Karpas-422 (cell line): ENCODE data around the gene CD48. TPM values are rescaled to one million over a fixed set of nuclear protein-coding genes. Genes with fewer than 3 reads are reported as not detected.
A peak's percentile ranks its signal among the peaks of the same experiment; 100 is the strongest.

Experiments used
- DNase-seq: peaks from one replicate; pipeline ENCODE4 v3.0.0-alpha.2; 2015
- H2AFZ ChIP-seq: fragments of 200-600 bp; sonication (generic); 2 replicates; pipeline ENCODE4 v1.6.1; 2014; ENCODE audit warnings: antibody characterized with exemption, low read length, mixed read lengths
- H3K27ac ChIP-seq: fragments of 200-600 bp; sonication (generic); 2 replicates; pipeline ENCODE4 v1.5.1; 2014; ENCODE audit warnings: mild to moderate bottlenecking, low read length, moderate library complexity
- H3K27me3 ChIP-seq: fragments of 200-600 bp; sonication (generic); 2 replicates; pipeline ENCODE4 v1.6.1; 2014; ENCODE audit warnings: low read length, mixed read lengths
- H3K36me3 ChIP-seq: fragments of 200-600 bp; sonication (generic); 2 replicates; pipeline ENCODE4 v1.6.1; 2014; ENCODE audit warnings: low read length, mixed read lengths; ENCODE audit not compliant: insufficient read depth
- H3K4me1 ChIP-seq: fragments of 200-600 bp; sonication (generic); 2 replicates; pipeline ENCODE4 v1.6.1; 2014; ENCODE audit warnings: mild to moderate bottlenecking, low read length, mixed read lengths
- H3K4me2 ChIP-seq: fragments of 200-600 bp; sonication (generic); 2 replicates; pipeline ENCODE4 v1.6.1; 2014; ENCODE audit warnings: low read length, low read depth, mild to moderate bottlenecking; ENCODE audit not compliant: poor library complexity, severe bottlenecking
- H3K4me3 ChIP-seq: fragments of 200-600 bp; sonication (generic); 2 replicates; pipeline ENCODE4 v1.5.1; 2014; ENCODE audit warnings: mild to moderate bottlenecking, antibody characterized with exemption, low read length, mixed read lengths
- H3K79me2 ChIP-seq: fragments of 200-600 bp; sonication (generic); 2 replicates; pipeline ENCODE4 v1.6.1; 2014; ENCODE audit warnings: mild to moderate bottlenecking, low read length, mixed read lengths
- H3K9ac ChIP-seq: fragments of 200-600 bp; sonication (generic); 2 replicates; pipeline ENCODE4 v1.6.0; 2014; ENCODE audit warnings: low read length
- H3K9me2 ChIP-seq: fragments of 200-600 bp; sonication (generic), shearing (Covaris generic); replicated peaks from 2 replicates; pipeline ENCODE4 v1.6.0; 2014; ENCODE audit warnings: mild to moderate bottlenecking, low read length, moderate library complexity; ENCODE audit not compliant: insufficient read depth
- H3K9me3 ChIP-seq: fragments of 300-700, 200-600 bp; sonication (generic); 2 replicates; pipeline ENCODE4 v1.6.1; 2014; ENCODE audit warnings: low read length, mixed read lengths
- H4K20me1 ChIP-seq: fragments of 200-600 bp; sonication (generic); 2 replicates; pipeline ENCODE4 v1.6.1; 2014; ENCODE audit warnings: mild to moderate bottlenecking, antibody characterized with exemption, low read length, low read depth; ENCODE audit not compliant: insufficient read depth
- total RNA-seq: library from RNA; depleted of rRNA; stranded (reverse); fragments of >200 nt; shearing (Covaris generic); gene quantifications from 2 replicates; pipeline ENCODE4 v1.2.3, GENCODE V29; 2014; ENCODE audit warnings: low replicate concordance

Gene CD48
- total RNA-seq, 1 experiment from 2014 or later, result 56.3 TPM

DNA sequence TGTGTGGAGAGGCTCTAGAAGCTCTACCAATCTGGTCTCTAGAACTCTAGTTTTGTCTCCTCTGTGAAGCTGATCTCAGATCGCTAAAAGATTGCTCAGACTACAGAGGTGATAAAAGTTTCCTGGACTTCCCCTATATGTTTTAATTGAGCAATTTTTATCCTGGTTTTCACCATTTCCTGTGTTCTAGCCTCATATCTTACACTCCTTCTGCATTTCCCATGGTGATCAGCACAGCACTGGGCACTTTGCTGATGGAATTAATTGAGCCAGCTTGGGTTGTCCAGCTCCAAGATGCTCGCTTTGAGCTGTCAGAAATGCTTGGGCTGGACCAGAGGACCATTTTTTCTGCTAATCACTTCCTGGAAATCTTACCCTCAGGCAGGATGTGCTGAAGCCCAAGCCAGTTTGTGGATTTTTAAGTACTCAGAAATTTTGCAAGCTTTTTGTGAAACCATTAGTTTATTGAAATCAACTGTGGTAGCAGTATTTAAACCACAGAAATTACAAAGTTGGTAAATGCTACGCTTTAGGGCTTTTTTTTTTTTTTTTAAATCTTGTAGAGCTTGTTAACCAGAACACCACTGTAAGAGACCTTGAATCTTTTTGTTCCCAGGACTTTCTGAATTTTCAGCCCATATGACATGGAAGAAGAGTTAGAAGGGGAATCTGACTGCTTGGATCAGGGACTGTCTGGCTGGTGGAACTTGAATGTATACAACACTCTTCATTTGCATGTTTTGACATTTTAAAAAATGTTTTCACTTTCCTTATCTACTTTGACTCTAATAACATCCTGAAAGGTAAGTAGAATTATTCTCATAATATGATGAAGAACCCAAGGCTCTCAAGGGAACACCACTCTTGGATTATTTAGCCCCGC, 28.4 kb downstream of the CD48 start:
- Histone ChIP-seq H3K79me2 (no peaks in the 10 kb centered on the region), H3K9ac (no peak overlapping the region), H4K20me1 (no peaks in the 10 kb centered on the region), H3K27me3 (no peaks in the 10 kb centered on the region), H3K4me1 (no peaks in the 10 kb centered on the region), H3K36me3 (no peaks in the 10 kb centered on the region), H3K4me2 (no peak overlapping the region), H2AFZ (no peak overlapping the region), H3K9me3 (no peaks in the 10 kb centered on the region), H3K27ac (no peak overlapping the region), H3K9me2 (no peaks in the 10 kb centered on the region), H3K4me3 (no peak overlapping the region)
- no peak for DNase-seq

- Histone ChIP-seq H3K27me3 (no peaks in the 10 kb centered on the region), H4K20me1 (no peaks in the 10 kb centered on the region), H3K36me3 (no peaks in the 10 kb centered on the region), H3K4me3 (no peak overlapping the region), H2AFZ (no peak overlapping the region), H3K79me2 (no peaks in the 10 kb centered on the region), H3K9ac (no peak overlapping the region), H3K9me2 (no peaks in the 10 kb centered on the region), H3K9me3 (no peaks in the 10 kb centered on the region), H3K4me1 (no peaks in the 10 kb centered on the region), H3K27ac (no peak overlapping the region), H3K4me2 (no peak overlapping the region)
- DNase-seq, result no peak
Measured at GRCh38 chr1:160681891-160682140, 29.8 kb downstream of the CD48 start.

DNA sequence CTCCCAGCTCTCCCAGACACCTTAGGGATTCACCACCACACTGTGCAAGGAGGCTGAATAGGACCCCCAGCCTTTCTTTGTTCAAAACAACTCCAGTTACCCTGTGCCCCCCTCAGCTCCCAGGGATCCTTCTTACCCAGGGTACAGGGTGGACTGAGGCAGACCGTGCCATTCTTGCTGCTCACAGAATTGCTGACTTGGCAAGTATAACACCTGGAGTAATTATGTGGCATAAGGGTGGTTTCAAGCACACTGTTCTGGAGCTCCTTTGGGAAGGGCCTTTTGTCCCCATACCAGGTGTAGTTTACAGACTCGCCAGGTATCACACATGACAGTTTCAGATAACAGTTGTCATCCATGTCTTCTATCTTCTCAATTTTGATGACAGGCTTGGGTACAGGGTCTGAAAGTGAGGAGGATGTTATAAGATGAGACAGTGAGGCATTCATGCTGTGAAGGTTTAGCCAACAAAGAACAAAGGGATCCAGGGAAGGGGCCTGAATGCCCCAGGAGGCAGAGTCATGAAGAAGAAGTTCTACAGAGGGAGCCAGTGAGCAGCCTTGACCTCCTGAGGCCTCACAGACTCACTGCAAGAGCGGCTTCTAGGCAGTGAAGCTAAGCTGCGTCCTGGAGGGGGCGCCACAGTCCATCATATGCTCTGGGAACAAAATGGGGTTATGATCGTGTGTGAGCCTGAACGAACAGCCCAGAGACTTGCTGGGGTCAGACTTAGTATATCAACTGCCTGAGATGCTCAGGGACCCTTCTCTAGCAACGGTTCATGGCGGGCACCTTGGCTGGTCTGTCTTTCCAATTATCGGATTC, 30.3 kb downstream of the CD48 start:
- peak; percentile 95 for DNase-seq
- Histone ChIP-seq H3K36me3 (no peaks in the 10 kb centered on the region), H3K4me3 (no peak overlapping the region)

GRCh38 chr1:160680399-160680798, 31.2 kb downstream of the CD48 start:
- no peaks in the 10 kb centered on the region for H3K27me3 ChIP-seq
- no peaks in the 10 kb centered on the region for H4K20me1 ChIP-seq
- no peaks in the 10 kb centered on the region for H3K36me3 ChIP-seq
- H3K4me1 ChIP-seq, result peaks cover 2% of the 10 kb centered on the region
- no peaks in the 10 kb centered on the region for H3K9me3 ChIP-seq
- H3K9me2 ChIP-seq, result no peaks in the 10 kb centered on the region
- H3K4me3 ChIP-seq, result no peak overlapping the region
- no peak overlapping the region for H3K4me2 ChIP-seq
- DNase-seq, result no peak
- H3K9ac ChIP-seq, result no peak overlapping the region
- no peak overlapping the region for H2AFZ ChIP-seq
- no peak overlapping the region for H3K27ac ChIP-seq
- H3K79me2 ChIP-seq, result no peaks in the 10 kb centered on the region

More for the DNA sequence above, 30.3 kb downstream of the CD48 start:
- Histone ChIP-seq H3K9me2 (no peaks in the 10 kb centered on the region), H3K9me3 (no peaks in the 10 kb centered on the region), H3K27me3 (no peaks in the 10 kb centered on the region), H3K4me1 (no peaks in the 10 kb centered on the region), H3K4me2 (no peak overlapping the region), H3K27ac (no peak overlapping the region), H3K9ac (no peak overlapping the region), H4K20me1 (no peaks in the 10 kb centered on the region), H3K79me2 (no peaks in the 10 kb centered on the region), H2AFZ (no peak overlapping the region)

DNA sequence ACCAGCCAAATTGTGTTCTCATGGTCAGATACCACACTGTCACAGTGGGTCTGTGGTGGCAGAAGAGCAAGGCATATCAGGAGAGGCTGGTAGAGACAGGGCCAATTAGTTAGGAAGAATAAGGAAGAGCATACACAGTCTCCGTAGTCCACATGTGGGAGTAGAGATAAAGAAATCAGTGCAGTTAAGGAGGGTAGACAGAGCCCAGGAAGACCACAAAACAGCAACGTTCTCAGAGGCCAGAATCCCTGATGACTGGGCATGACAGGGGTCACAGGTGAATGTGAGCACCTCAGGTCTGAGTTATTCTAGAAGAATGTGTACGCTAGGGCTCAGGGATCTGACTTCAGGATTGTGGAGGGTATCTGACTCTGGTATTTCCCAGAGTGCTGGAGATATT, 31.7 kb downstream of the CD48 start:
- Histone ChIP-seq H3K36me3 (no peaks in the 10 kb centered on the region), H3K79me2 (no peaks in the 10 kb centered on the region), H3K9ac (no peak overlapping the region), H3K27ac (no peak overlapping the region), H4K20me1 (no peaks in the 10 kb centered on the region), H3K9me3 (no peaks in the 10 kb centered on the region), H3K9me2 (no peaks in the 10 kb centered on the region), H3K4me1 (peaks cover 7% of the 10 kb centered on the region), H3K27me3 (no peaks in the 10 kb centered on the region), H3K4me2 (no peak overlapping the region), H2AFZ (no peak overlapping the region), H3K4me3 (no peak overlapping the region)
- DNase-seq, result no peak

- no peaks in the 10 kb centered on the region for H3K36me3 ChIP-seq
- H3K4me1 ChIP-seq, result peaks cover 35% of the 10 kb centered on the region
- no peaks in the 10 kb centered on the region for H3K9me3 ChIP-seq
- no peaks in the 10 kb centered on the region for H3K79me2 ChIP-seq
- no peaks in the 10 kb centered on the region for H3K27me3 ChIP-seq
- H4K20me1 ChIP-seq, result no peaks in the 10 kb centered on the region
- no peaks in the 10 kb centered on the region for H3K9me2 ChIP-seq
- H3K4me2 ChIP-seq, result no peak overlapping the region
- no peak overlapping the region for H3K4me3 ChIP-seq
- H2AFZ ChIP-seq, result no peak overlapping the region
- no peak overlapping the region for H3K27ac ChIP-seq
- DNase-seq, result no peak
- no peak overlapping the region for H3K9ac ChIP-seq
Measured at GRCh38 chr1:160676869-160677597, 34.6 kb downstream of the CD48 start.

DNA sequence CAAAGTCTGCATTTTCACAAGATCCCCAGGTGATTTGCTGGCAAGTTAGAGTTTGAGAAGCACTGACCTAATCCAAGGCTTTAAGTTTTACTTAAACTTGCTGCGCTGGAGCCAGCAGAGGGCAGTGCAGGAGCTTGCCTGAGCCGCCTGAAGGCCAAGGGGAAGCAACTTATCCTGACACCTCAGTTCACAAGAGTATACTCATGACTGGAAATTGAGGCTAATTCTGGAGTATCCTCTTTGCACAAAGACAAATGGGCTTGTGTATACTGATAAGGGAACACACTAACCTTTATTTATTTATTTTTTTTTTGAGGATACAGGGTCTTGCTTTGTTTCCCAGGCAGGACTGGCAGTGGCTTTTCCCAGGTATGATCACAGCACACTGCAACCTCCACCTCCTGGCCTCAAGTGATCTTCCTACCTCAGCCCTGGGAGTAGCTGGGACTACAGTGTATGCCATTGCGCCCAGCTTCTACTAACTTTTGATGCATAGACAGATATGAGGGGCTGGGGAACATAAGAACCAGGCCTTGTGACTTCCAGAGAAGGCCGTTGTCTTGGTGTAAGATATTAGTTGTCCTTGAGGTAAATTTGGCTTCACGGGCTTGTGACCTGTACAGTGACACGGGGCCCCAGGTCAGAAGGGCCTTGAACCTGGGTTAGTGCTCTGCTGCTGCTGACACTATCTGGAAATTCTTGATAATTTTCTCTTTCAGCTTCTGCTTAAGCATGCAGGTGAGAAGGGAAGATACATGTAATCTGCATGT, 35.8 kb downstream of the CD48 start:
- Histone ChIP-seq H2AFZ (no peak overlapping the region), H3K27ac (no peak overlapping the region), H3K79me2 (no peaks in the 10 kb centered on the region), H3K9me3 (no peaks in the 10 kb centered on the region), H3K4me2 (peak overlapping the region; percentile 28), H3K4me1 (peaks cover 42% of the 10 kb centered on the region), H3K9me2 (no peaks in the 10 kb centered on the region), H4K20me1 (no peaks in the 10 kb centered on the region), H3K9ac (no peak overlapping the region), H3K4me3 (no peak overlapping the region), H3K36me3 (no peaks in the 10 kb centered on the region), H3K27me3 (no peaks in the 10 kb centered on the region)
- peak; percentile 87 for DNase-seq
